ENCODE measurements around the gene NTF4.
"Not testable (repeated sequence)": the region's sequence is repeated elsewhere in the genome, so short reads cannot be mapped to it uniquely, and the experiment has no call there.

Gene NTF4

GRCh38 chr19:49025088-49025487 lies 39.5 kb downstream of the NTF4 start:
- not testable (repeated sequence) for H3K4me3 ChIP-seq; H3K27ac ChIP-seq; DNase-seq (ENCODE audit: low spot score)

GRCh38 chr19:49024233-49024632 lies 40.4 kb downstream of the NTF4 start, which contains the start of gene CGB3:
CGB3 (minus strand) TSS chr19:49024333; CDS start chr19:49023971, 362 bp downstream.
- H3K27ac ChIP-seq; H3K4me3 ChIP-seq; DNase-seq (ENCODE audit: low spot score): not testable (repeated sequence)

DNA sequence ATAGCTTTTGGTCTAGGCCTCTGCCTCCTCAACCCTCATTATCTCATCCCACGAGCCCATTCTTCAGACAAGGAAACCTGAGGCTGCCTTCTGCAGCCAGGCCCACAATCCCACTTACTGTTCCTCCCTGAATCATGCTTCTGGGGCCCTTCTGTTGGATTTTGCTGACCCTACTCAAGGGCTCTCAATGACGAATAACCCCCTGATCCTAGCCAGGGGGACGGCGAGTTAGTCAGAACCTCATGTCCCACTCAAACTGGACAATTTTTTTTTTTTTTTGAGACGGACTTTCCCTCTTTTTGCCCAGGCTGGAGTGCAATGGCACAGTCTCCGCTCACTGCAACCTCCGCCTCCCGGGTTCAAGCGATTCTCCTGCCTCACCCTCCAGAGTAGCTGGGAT lies 42.5 kb downstream of the NTF4 start:
- TF ChIP-seq, protein P1, sequence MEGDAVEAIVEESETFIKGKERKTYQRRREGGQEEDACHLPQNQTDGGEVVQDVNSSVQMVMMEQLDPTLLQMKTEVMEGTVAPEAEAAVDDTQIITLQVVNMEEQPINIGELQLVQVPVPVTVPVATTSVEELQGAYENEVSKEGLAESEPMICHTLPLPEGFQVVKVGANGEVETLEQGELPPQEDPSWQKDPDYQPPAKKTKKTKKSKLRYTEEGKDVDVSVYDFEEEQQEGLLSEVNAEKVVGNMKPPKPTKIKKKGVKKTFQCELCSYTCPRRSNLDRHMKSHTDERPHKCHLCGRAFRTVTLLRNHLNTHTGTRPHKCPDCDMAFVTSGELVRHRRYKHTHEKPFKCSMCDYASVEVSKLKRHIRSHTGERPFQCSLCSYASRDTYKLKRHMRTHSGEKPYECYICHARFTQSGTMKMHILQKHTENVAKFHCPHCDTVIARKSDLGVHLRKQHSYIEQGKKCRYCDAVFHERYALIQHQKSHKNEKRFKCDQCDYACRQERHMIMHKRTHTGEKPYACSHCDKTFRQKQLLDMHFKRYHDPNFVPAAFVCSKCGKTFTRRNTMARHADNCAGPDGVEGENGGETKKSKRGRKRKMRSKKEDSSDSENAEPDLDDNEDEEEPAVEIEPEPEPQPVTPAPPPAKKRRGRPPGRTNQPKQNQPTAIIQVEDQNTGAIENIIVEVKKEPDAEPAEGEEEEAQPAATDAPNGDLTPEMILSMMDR (IDR thresholded peaks at IDR 0.05): no peak
- Histone ChIP-seq H3K27ac (no peak overlapping the region), H3K4me3 (no peak overlapping the region)
- DNase-seq (ENCODE audit: low spot score): no peak

GRCh38 chr19:49020931-49021895 lies 43.4 kb downstream of the NTF4 start:
- Histone ChIP-seq H3K27ac (no peak overlapping the region), H3K4me3 (no peak overlapping the region)
- DNase-seq (ENCODE audit: low spot score): no peak
- TF ChIP-seq, protein P1 (IDR thresholded peaks at IDR 0.05): no peak

GRCh38 chr19:49020342-49020741 lies 44.3 kb downstream of the NTF4 start:
- DNase-seq (ENCODE audit: low spot score): no peak
- Histone ChIP-seq H3K4me3 (no peak overlapping the region), H3K27ac (no peak overlapping the region)
- TF ChIP-seq, protein P1 (IDR thresholded peaks at IDR 0.05): no peak

DNA sequence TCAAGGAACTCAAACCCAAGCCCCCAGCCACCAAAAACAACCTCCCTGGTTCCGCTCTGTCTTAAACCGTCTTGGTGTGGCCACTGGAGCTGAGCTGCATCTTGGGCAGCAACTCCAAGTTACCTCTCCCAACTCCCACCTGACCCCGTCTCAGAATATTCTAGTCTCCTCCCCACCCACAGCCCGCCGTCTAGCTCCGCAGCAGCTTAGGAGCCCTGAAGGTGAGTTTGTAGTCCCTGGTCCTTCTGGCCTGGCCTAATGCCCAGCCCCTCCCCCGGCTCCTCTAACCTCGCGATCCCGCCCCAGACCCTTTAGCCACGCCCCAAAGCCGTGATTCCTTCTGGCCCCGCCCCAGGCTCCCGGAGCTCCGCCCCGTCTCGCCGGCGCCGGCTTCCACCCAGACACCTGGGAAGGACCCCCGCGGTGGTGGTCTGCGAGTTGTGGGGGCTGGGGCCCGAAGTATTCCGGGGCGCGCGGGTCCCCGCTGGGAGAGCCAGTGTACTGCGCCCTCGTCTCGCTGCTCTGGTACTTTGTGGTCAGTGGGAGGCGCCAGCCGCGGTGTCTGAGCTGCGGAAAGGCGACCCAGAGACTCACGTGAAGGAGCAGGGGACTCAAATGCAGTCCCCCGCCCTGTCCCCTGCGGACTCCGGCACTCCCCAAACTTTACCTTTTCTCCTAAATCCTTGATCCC lies 45.2 kb downstream of the NTF4 start:
- Histone ChIP-seq H3K4me3 (peak overlapping the region; percentile 71), H3K27ac (no peak overlapping the region)
- TF ChIP-seq, protein P1 (IDR thresholded peaks at IDR 0.05): no peak
- no peak for DNase-seq (ENCODE audit: low spot score)

DNA sequence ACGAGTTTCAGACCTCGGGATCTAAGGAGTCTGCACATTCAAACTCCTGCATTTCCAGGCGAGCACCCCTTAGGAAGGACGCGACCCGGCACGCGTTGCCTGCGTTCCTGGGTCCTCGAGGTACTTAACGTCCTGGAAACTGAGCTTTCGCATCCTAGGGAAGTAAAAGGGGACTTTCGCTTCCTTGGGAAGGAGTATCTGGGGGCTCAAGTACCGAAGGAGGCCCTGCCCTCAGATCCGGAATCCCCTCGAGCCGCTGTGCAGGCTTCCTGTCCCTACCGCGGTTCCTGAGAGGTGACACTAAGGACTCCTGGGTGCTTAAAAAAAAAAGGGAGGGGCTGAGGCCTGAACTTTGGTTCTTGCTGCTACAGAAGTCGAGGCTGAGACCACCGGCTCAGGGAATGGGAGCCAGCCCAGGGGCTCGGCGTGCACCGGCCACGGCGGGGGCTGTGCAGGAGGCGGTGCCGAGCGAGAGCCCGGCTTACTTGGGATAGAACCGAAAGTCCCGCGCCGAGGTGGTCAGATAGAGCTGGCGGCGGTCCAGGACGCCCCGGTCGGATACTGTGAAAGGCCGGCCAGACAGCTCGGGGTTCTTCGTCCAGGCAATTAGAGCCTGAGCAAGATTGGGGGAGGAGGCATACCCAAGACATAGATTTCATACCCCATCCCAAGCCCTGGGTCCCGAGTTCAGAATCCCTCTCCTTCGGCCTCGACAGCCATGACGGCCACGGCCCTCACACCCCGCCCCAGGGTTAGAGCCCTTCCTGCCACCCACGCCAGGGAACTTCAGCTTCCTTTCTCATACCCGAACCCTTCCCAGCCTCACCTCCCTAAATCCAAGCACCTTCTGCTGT lies 46.0 kb downstream of the NTF4 start:
- H3K4me3 ChIP-seq: peak overlapping the region; percentile 71
- DNase-seq (ENCODE audit: low spot score); H3K27ac ChIP-seq: not testable (repeated sequence)

DNA sequence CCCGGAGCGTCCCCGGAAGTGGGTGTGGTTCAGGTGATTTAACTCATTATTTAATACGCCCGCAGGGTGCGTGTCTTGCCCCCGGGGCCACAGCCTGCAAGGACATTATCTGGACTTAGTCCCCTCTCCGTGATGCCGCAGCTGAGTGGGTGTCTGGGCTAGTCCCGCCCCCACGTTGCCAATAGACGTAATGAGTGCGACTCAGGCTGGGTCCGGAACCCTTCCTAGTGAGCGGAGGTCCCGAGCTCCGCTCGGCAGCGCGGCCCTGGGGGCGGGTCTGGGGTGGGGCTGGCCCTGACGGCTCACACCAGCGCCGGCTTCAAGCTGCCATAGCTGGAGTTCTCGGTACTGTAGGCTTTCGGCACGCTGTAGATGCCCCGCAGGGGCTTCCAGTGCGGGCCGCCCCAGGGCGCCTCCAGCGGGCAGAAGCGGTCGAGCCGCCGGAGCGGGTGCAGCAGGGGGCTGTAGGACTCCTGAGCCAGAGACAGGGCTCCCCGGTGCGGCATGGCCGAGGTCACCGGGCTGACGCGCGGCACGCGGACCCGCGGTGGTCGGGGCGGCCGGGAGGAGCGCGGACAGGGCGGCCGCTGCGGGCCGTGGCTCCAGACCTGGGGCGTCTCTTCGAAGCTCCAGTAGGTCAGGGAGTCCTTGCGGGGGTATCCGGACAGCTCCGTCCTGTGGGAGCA lies 46.8 kb downstream of the NTF4 start:
- no peak overlapping the region for H3K27ac ChIP-seq
- TF ChIP-seq, protein P1 (IDR thresholded peaks at IDR 0.05): no peak
- DNase-seq (ENCODE audit: low spot score): no peak

More for the DNA sequence above, 46.8 kb downstream of the NTF4 start:
- H3K4me3 ChIP-seq: peak overlapping the region; percentile 71

Measured in coronary artery (tissue), 2 donors.